Measurements from ENCODE around the gene DOCK3.
"Not testable (repeated sequence)": the region's sequence is repeated elsewhere in the genome, so short reads cannot be mapped to it uniquely, and the experiment has no call there.

Gene DOCK3

GRCh38 chr3:51099794-51100535 lies 425.2 kb downstream of the DOCK3 start:
- DNase-seq (ENCODE audit: low read depth, low spot score), result no peak

- no peak for DNase-seq (ENCODE audit: low read depth, low spot score)
Measured at GRCh38 chr3:51100536-51100851, 425.8 kb downstream of the DOCK3 start.

GRCh38 chr3:51102396-51102795 lies 427.7 kb downstream of the DOCK3 start:
- no peak for DNase-seq (ENCODE audit: low read depth, low spot score)

GRCh38 chr3:51106242-51106876 lies 431.6 kb downstream of the DOCK3 start:
- no peak for DNase-seq (ENCODE audit: low read depth, low spot score)

GRCh38 chr3:51110586-51110985 lies 435.9 kb downstream of the DOCK3 start:
- no peak for DNase-seq (ENCODE audit: low read depth, low spot score)

DNA sequence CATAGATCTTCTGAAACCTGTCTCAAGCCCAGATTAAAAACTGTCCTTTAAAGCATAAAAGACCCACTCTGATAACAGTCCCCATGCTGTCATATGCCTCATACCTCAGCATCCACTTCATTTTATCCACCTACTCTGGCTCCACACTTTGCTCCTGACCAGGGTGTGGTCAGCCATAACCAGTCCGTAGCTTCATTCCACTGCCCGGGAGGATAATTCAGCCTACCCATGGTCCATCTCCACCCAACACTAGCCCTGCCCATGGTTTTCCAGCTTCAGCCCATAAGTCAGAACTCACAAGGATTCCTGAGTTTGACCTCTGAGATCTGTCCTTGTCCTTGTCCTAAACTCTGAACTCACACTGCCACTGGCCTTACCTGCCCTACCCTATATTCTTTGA lies 448.2 kb downstream of the DOCK3 start:
- no peak for DNase-seq (ENCODE audit: low read depth, low spot score)

GRCh38 chr3:51123531-51123930 lies 448.8 kb downstream of the DOCK3 start:
- DNase-seq (ENCODE audit: low read depth, low spot score), result no peak

DNA sequence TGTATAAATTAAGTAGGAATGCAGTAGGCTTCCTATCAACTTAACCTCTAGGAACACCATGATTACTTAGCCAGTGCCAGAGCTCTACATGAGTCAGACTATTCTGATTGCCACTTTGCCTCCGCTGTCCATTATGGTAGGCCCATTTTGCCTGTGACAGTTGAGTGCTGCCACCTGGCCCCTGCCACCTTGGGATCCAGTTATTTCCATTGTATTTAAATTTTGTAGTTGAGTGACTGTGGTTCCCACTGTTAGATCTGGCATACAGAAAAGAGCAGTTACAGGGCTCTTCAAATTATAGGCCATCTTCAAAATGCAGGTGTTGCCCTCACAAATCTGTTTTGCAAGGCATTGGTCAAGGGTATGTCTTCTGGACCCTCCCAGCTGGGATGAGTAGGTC lies 456.9 kb downstream of the DOCK3 start:
- not testable (repeated sequence) for DNase-seq (ENCODE audit: low read depth, low spot score)

DNA sequence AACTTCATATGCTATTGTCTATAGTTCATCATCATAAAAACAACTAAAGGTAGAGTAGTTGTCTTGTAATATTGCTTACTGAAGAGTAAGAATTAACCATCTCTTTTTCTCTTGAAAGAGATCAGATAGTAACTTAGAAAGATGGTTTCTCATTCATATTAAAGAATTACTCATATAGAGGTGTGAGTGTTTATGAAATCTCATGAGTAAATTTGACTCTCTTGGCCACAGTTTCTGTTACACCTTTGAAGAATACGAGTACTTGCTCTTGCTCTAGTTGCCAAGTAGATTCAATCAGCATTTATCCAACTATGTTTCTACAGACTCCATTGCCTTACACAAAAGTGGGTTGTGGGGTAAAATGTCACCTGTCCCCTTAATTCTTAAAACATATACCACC lies 463.0 kb downstream of the DOCK3 start:
- DNase-seq (ENCODE audit: low read depth, low spot score), result no peak

DNA sequence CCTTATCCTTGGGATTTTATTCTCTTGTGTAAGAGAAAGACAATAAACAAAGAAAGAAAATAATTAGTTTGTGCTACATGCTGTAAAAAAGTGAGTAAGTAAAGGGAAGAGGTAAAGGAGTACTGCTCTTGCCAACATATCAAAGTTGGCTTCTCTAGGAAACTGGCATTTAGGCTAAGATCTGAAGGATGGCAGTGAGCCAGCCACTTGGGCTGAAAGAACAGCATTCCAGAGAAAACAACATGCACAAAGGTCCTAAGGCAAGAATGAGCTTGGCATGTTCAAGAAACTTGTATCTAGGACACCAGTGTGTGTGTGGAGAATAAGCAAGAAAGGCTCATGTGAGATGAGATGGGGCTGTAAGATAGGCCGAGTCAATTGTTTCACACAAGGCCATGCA lies 464.9 kb downstream of the DOCK3 start:
- DNase-seq (ENCODE audit: low read depth, low spot score), result no peak

- no peak for DNase-seq (ENCODE audit: low read depth, low spot score)
Measured at GRCh38 chr3:51141573-51141972, 466.8 kb downstream of the DOCK3 start.

GRCh38 chr3:51145811-51146585 lies 471.3 kb downstream of the DOCK3 start:
- DNase-seq (ENCODE audit: low read depth, low spot score), result no peak

DNA sequence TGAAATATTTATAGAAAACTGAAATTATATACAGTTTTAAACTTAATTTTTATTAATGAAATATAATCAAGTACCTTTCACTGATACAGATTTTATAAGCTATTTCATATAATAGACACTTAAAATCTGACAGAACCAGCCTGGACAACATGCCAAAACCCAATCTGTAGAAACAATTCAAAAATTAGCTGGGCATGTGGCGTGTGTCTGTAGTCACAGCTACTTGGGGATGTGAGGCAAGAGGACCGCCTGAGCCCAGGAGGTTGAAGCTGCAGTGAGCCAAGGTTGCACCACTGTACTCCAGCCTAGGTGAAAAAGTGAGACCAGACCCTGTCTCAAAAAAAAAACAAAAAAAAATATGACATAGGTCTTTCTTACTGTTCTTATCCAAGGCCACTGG lies 472.1 kb downstream of the DOCK3 start:
- DNase-seq (ENCODE audit: low read depth, low spot score), result no peak

GRCh38 chr3:51156147-51156546 lies 481.4 kb downstream of the DOCK3 start:
- no peak for DNase-seq (ENCODE audit: low read depth, low spot score)

DNA sequence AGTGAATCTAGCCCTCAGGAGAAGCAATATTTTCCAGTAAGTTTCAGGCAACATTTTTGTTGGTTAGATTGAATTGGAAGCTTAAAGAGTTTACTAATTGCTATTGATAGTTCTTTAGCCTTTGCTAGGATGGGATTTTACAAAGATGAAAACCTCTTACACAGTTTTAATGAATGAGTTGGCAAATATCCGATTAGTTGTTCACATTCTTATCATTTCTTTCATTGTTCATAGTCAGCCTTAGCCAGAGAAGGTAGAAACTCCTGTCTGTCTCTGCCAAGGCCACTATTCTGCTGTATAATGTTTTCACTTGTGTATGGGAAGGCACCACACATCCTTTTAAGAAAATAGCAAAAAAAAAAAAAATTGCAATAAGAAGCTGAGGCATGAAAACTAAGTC lies 488.3 kb downstream of the DOCK3 start:
- no peak for DNase-seq (ENCODE audit: low read depth, low spot score)

- no peak for DNase-seq (ENCODE audit: low read depth, low spot score)
Measured at GRCh38 chr3:51173518-51174271, 499.0 kb downstream of the DOCK3 start.

DNA sequence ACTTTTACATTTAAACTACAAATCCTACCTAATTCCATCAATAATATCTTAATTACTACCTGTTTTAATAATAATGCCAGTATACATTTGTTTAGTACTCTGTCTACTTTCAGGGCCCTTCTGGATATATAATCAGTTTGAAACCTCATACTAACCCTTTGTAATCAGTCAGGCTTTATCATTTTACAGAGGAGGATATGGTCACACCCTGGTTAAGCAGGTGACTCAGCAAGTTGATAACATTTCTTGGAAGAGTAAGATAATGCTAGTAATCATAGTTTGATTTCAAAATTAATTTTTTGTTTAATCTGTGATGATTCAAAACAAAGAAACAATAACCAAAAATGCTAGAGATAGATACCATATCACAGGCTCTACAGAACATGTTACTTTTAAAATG lies 502.2 kb downstream of the DOCK3 start:
- DNase-seq (ENCODE audit: low read depth, low spot score), result no peak

- not testable (repeated sequence) for DNase-seq (ENCODE audit: low read depth, low spot score)
Measured at GRCh38 chr3:51186446-51186845, 511.7 kb downstream of the DOCK3 start.

DNA sequence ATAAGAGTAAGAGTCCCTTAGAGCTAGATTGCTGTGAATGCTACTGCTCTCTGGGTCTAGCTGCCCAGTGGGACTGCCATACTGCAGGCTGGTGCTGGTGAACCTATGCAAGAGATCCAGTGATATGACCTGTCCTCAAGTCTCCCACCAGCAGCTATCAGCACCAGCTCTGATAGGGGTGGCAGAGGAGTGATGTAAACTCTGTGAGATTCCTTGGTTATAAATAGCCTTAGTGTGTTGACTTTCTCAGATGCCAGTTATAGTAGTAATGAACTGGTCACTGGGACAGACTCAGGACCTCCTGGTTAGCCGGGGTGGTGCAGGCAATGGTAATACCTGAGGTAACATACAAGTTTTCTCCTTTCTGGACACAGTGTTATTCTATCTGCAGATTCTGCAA lies 515.5 kb downstream of the DOCK3 start:
- no peak for DNase-seq (ENCODE audit: low read depth, low spot score)

- no peak for DNase-seq (ENCODE audit: low read depth, low spot score)
Measured at GRCh38 chr3:51190827-51191226, 516.1 kb downstream of the DOCK3 start.

- no peak for DNase-seq (ENCODE audit: low read depth, low spot score)
Measured at GRCh38 chr3:51191768-51192167, 517.0 kb downstream of the DOCK3 start.

DNA sequence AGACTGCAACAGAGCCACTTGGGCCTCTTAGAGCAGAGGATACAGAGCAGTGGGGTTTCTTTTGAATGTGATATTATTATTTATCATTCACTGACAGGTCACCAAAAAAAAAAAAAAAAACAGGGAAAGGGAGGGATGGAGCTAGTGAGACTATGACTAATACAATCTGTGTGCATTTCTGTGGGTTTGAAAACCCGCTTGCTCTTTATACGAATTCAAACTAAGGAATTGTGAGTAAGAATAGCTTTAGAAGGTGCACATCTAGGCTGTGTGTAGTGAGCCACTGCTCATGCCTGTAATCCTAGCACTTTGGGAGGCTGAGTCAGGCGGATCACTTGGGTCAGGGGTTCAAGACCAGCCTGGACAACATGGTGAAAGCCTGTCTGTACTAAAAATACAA lies 523.8 kb downstream of the DOCK3 start:
- DNase-seq (ENCODE audit: low read depth, low spot score), result no peak
